DMS53 treated with DMSO at 0.1 percent for 48 hours (cell line): ENCODE data around the gene RNASE2.
"Not testable (repeated sequence)": the region's sequence is repeated elsewhere in the genome, so short reads cannot be mapped to it uniquely, and the experiment has no call there.

Experiments
- DNase-seq: peaks from one replicate; lab custom pipeline; 2025; ENCODE audit not compliant: unreplicated experiment; lab: John Stamatoyannopoulos, UW

The RNASE2 gene

GRCh38 chr14:20980906-20981305, 25.6 kb downstream of the RNASE2 start:
- no peak for DNase-seq

DNA sequence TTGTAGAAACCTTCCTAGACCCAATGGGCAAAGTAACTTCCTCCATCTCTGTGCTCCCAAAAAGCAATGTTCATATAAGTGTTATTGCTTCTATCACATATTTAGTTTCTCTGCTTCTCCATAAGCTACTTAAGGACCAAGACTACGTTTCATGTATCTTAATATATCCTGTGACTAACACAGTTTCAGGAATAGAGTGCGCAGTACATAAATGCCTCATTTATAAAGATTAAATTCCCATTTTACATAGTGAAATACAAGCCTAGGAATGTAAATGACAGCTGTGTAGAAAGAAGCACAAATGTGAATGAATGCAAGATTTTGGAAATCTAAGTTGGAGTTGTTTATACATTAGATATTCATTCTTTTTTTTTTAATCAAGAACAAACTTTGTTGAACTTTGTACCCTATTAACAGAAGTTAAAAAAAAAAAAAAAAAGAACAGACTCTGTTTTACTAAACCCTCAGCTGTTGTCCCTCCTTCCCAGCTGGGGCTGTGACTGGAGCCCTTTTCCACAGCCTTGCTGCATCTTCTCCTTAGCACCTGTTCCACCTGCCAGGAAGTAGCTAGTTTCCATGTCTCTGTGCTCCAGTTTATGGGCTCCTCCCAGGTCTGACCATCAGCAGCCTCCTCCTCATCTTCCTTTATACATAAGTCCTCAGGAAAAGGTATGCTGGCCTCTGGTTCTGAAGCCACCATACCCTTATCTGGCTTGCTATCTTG, 27.5 kb downstream of the RNASE2 start:
- DNase-seq = no peak

- DNase-seq = not testable (repeated sequence)
Observed at GRCh38 chr14:20985650-20986049, 30.4 kb downstream of the RNASE2 start.

DNA sequence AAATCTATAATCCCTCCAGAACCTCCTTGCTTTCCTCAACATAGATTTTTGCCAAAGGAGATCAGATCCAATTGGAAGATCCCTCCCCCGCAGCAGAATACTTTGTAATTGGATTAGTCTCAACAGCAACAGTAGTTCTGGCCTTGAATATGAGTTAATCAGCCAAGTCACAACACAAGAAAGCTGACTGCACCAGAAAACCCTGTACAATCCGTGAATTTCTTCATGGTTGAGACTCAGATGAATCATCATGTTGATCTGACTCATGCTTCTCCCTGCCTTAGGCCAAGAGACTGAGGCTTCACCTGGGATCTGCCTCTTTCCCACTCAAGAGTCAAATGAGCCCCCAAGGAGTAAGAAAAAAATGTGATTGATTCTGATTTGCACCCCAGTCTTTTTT, 31.5 kb downstream of the RNASE2 start:
- DNase-seq = no peak

GRCh38 chr14:20988717-20989470, 33.6 kb downstream of the RNASE2 start:
- DNase-seq = no peak

- DNase-seq = no peak
Observed at GRCh38 chr14:20989471-20989786, 34.1 kb downstream of the RNASE2 start.

- DNase-seq = peak; percentile 64
Observed at GRCh38 chr14:20989787-20990600, 34.7 kb downstream of the RNASE2 start, which contains the start of gene METTL17. METTL17 (plus strand) TSS chr14:20989980; CDS start chr14:20990003, 23 bp downstream.

DNA sequence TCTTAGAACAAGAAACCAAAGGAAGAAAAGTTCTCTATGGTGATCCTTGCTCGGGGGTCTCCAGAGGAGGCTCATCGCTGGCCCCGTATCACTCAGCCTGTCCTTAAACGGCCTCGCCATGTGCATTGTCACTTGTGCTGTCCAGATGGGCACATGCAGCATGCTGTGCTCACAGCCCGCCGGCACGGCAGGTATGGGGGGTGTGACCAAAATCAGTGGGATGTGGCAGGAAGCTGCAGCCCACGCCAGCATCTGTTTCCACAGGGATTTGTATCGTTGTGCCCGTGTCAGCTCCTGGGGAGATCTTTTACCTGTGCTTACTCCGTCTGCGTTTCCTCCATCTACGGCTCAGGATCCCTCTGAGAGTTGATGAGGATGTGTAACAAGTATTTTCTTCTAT, 41.2 kb downstream of the RNASE2 start:
- no peak for DNase-seq

GRCh38 chr14:20997115-20997514, 41.8 kb downstream of the RNASE2 start:
- DNase-seq = no peak

GRCh38 chr14:20997564-20997963, 42.3 kb downstream of the RNASE2 start:
- DNase-seq = no peak

DNA sequence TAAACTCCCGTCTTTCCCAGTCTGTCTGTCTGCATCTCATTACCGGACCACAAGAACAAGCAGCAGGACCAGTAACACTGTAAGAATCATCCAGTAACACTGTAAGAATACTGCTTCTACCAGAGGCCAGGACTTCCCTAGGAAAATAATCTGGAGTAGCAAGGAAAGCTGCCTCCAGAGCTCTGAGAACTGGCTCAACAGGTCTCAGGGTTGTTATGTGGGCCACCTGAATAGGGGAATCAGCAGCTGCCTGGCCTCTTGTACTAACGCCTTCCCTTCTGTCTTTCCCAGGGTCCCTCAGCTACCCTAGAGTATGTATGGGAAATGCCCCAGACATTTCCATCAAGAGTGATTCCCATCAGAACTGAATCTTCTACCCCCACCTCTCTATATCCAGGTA, 42.9 kb downstream of the RNASE2 start:
- DNase-seq = no peak

DNA sequence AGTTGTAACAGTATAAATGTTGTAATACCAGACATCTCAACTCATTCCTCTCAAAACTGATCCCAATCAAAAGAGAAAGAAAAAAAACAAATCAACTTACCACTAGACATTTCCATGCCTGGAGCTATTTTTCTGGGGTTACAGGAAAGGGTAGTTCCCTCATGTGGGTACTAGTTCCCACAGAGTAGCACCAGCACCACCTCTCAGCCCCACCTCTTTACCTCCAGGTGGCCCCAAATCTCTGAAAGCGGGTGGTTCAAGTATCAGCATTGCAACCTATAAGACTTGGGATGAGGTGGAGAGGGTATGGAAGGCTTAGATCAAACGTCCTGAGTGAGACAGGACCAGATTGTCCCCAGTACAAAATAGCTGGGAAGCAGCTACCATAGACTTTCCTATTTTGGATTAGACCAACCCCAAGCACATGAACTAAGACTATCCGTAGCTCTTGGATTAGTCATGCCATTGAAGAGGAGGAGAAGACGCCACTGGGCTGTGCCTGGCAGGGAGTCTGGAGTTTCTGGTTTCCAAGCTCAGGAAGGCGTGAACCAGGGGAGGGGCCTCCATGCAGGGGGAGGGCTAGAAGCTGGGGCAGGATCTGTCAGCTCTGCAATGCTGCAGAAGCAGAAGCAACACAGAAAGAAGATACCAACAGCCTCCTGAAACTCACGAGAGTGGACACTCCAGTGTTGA, 43.5 kb downstream of the RNASE2 start, which contains the start of gene SLC39A2:
Gene SLC39A2 (plus strand): TSS at position 620 of the 693 bp plus-strand sequence. CDS start 154 bp downstream, outside the sequence.
- no peak for DNase-seq

- no peak for DNase-seq
Observed at GRCh38 chr14:20999591-20999990, 44.3 kb downstream of the RNASE2 start.

DNA sequence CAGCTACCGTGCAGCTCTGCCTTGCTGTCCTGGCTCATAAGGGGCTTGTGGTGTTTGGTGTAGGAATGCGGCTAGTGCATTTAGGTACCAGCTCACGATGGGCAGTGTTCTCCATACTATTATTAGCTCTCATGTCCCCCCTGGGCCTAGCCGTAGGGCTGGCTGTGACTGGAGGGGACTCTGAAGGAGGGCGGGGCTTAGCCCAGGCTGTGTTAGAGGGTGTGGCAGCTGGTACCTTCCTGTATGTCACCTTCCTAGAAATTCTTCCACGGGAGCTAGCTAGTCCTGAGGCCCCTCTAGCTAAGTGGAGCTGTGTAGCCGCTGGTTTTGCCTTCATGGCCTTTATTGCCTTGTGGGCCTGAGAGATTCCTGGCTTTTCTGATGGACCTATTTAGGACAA, 45.9 kb downstream of the RNASE2 start:
- DNase-seq = no peak

DNA sequence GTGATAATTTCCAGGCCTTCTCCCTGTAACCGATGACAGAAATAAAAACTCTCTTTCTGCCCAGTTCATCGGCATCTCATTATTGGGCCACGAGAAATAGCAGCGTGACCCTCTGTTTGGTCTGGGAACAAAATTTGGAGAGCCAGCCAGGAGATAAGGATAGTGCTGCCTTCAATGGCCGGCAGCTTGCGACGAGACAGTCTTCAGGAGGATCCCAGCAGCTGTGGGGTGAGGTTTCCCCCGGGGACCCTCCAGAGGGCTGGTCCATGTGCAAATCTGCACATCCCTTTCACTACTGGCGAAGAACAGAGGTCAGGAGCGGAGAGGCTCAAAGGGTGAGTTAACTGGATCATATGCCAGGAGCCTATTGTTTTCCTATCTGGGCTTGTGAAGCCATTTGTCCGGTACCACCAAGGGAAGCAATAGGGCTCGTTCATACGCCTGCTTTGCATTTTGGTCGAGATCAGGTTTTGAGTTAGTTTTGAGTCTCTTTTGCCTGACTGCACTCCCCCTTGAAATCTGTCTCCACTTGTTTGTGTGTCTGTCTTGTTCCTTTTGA, 48.6 kb downstream of the RNASE2 start:
- no peak for DNase-seq
